Ishikawa (cell line): ENCODE data around the gene SLC44A4.

ENCODE experiments used
- CEBPB ChIP-seq: IDR thresholded peaks from 2 replicates; pipeline ENCODE4 v1.6.1; 2012
- CREB1 ChIP-seq: IDR thresholded peaks from 2 replicates; pipeline ENCODE4 v1.6.1; 2012; ENCODE audit warnings: low read depth
- EGR1 ChIP-seq: IDR thresholded peaks from 2 replicates; pipeline ENCODE4 v1.6.1; 2012
- EP300 ChIP-seq: IDR thresholded peaks from 2 replicates; pipeline ENCODE4 v1.6.1; 2012; ENCODE audit warnings: borderline replicate concordance
- FOXM1 ChIP-seq: IDR thresholded peaks from 2 replicates; pipeline ENCODE4 v1.6.1; 2012; ENCODE audit warnings: low read depth, borderline replicate concordance
- NFIC ChIP-seq: IDR thresholded peaks from 2 replicates; pipeline ENCODE4 v1.6.1; 2012
- RAD21 ChIP-seq: IDR thresholded peaks from 2 replicates; pipeline ENCODE4 v1.6.1; 2012; ENCODE audit warnings: low read depth
- TAF1 ChIP-seq: IDR thresholded peaks from 2 replicates; pipeline ENCODE4 v1.6.1; 2012; ENCODE audit warnings: low read depth, mild to moderate bottlenecking
- TCF12 ChIP-seq: IDR thresholded peaks from 2 replicates; pipeline ENCODE4 v1.6.1; 2012; ENCODE audit warnings: low read depth
- TEAD4 ChIP-seq: IDR thresholded peaks from 2 replicates; pipeline ENCODE4 v1.6.1; 2012
- USF1 ChIP-seq: IDR thresholded peaks from 2 replicates; pipeline ENCODE4 v1.6.1; 2012
- YY1 ChIP-seq: IDR thresholded peaks from 2 replicates; pipeline ENCODE4 v1.6.1; 2012; ENCODE audit warnings: low read depth
- ZBTB7A ChIP-seq: IDR thresholded peaks from 2 replicates; pipeline ENCODE4 v1.6.1; 2012; ENCODE audit warnings: low read depth
- TF ChIP-seq, protein P1 (sequence below): IDR thresholded peaks from 2 replicates; pipeline ENCODE4 v1.6.1; 2012
- TF ChIP-seq, protein P2 (sequence below): IDR thresholded peaks from 2 replicates; pipeline ENCODE4 v1.6.1; 2012; ENCODE audit warnings: low read depth, mild to moderate bottlenecking

Gene SLC44A4

GRCh38 chr6:31886541-31886991 lies 7.8 kb upstream of the SLC44A4 start:
- TF ChIP-seq, protein P1, sequence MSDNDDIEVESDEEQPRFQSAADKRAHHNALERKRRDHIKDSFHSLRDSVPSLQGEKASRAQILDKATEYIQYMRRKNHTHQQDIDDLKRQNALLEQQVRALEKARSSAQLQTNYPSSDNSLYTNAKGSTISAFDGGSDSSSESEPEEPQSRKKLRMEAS = no peak
- no peak for TF ChIP-seq NFIC
- no peak for TF ChIP-seq TAF1
- no peak for TF ChIP-seq USF1
- no peak for TF ChIP-seq EP300
- no peak for TF ChIP-seq FOXM1
- no peak for TF ChIP-seq RAD21
- TF ChIP-seq ZBTB7A = no peak
- no peak for TF ChIP-seq TEAD4
- TF ChIP-seq CREB1 = no peak
- TF ChIP-seq YY1 = no peak
- TF ChIP-seq TCF12 = no peak
- TF ChIP-seq, protein P2, sequence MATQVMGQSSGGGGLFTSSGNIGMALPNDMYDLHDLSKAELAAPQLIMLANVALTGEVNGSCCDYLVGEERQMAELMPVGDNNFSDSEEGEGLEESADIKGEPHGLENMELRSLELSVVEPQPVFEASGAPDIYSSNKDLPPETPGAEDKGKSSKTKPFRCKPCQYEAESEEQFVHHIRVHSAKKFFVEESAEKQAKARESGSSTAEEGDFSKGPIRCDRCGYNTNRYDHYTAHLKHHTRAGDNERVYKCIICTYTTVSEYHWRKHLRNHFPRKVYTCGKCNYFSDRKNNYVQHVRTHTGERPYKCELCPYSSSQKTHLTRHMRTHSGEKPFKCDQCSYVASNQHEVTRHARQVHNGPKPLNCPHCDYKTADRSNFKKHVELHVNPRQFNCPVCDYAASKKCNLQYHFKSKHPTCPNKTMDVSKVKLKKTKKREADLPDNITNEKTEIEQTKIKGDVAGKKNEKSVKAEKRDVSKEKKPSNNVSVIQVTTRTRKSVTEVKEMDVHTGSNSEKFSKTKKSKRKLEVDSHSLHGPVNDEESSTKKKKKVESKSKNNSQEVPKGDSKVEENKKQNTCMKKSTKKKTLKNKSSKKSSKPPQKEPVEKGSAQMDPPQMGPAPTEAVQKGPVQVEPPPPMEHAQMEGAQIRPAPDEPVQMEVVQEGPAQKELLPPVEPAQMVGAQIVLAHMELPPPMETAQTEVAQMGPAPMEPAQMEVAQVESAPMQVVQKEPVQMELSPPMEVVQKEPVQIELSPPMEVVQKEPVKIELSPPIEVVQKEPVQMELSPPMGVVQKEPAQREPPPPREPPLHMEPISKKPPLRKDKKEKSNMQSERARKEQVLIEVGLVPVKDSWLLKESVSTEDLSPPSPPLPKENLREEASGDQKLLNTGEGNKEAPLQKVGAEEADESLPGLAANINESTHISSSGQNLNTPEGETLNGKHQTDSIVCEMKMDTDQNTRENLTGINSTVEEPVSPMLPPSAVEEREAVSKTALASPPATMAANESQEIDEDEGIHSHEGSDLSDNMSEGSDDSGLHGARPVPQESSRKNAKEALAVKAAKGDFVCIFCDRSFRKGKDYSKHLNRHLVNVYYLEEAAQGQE = no peak

GRCh38 chr6:31884528-31885035 lies 5.8 kb upstream of the SLC44A4 start:
- TF ChIP-seq USF1 (no peak), TAF1 (no peak), YY1 (no peak)

GRCh38 chr6:31883676-31884075 lies 4.9 kb upstream of the SLC44A4 start:
- TF ChIP-seq EGR1 (no peak), FOXM1 (no peak), EP300 (no peak), USF1 (no peak), NFIC (no peak), RAD21 (no peak), ZBTB7A (no peak), TEAD4 (no peak), YY1 (no peak), CREB1 (no peak), TCF12 (no peak), TAF1 (no peak), CEBPB (no peak)
- TF ChIP-seq, protein P2 = no peak
- TF ChIP-seq, protein P1 = no peak

GRCh38 chr6:31882344-31882743 lies 3.5 kb upstream of the SLC44A4 start:
- TF ChIP-seq USF1 (no peak), EGR1 (no peak), CREB1 (no peak)

DNA sequence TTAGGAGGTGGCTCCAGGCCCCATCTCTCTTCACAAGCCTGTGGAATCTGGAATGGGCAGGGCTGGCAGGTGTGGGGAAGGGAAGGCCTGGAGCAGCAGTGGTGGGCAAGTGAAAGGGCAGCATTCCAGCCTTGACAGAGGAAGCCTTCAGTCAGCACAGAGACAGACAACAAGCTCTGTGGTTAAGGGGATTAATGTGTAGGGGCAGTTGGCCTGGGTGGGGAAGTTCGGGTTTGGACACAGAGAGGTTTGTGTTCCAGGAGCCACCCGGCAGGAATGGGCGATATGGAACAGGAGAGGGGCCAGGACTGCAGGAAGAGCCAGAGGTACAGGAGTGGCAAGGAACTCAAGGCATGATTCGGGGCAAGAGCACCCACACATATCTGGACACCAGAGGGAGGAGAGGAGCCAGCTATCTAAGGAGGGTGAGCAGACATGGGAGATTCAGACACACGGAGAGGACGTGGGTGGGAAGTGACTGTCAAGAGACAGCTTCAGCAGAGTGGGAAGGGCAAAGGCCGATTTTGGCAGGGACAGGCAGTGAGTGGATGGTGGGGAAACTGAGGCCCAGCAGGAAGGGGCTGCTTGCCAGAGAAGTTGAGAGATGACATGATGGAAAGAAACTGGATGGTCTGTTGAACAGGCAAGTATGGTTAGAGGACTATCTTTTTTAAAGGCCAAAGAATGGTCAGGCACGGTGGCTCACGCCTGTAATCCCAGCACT lies 2.5 kb upstream of the SLC44A4 start:
- TF ChIP-seq YY1 (no peak), CEBPB (no peak), FOXM1 (no peak), CREB1 (no peak), NFIC (no peak), EGR1 (no peak), EP300 (no peak), TCF12 (no peak), TAF1 (no peak), ZBTB7A (no peak), TEAD4 (no peak), RAD21 (no peak), USF1 (no peak)
- TF ChIP-seq, protein P1 = no peak
- TF ChIP-seq, protein P2 = no peak
